ENCODE data around the gene PSTPIP2.

DNA sequence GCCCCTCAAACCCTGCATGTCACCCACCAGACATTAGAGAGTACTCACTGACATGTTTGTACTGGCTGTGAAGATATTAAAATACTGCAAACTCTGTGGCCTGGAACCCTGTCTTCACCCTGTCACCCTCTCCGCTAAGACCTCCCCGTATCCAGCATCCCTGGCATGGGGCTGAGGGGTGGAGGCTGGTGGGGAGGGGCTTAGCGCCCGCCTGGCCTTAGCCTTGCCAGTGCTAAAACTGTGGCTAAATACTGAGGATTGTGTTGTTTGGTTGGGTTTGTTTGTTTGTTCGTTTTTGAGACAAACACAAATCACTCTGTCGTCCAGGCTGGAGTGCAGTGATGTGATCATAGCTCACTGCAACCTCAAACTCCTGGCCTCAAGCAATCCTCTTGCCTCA lies 1.8 kb downstream of the PSTPIP2 start:
- TF ChIP-seq, protein P1, sequence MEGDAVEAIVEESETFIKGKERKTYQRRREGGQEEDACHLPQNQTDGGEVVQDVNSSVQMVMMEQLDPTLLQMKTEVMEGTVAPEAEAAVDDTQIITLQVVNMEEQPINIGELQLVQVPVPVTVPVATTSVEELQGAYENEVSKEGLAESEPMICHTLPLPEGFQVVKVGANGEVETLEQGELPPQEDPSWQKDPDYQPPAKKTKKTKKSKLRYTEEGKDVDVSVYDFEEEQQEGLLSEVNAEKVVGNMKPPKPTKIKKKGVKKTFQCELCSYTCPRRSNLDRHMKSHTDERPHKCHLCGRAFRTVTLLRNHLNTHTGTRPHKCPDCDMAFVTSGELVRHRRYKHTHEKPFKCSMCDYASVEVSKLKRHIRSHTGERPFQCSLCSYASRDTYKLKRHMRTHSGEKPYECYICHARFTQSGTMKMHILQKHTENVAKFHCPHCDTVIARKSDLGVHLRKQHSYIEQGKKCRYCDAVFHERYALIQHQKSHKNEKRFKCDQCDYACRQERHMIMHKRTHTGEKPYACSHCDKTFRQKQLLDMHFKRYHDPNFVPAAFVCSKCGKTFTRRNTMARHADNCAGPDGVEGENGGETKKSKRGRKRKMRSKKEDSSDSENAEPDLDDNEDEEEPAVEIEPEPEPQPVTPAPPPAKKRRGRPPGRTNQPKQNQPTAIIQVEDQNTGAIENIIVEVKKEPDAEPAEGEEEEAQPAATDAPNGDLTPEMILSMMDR (IDR thresholded peaks at IDR 0.05), result no peak
- no peak for TF ChIP-seq EZH2 (IDR thresholded peaks at IDR 0.05; ENCODE audit: borderline replicate concordance, insufficient read depth, low read depth, low read length, poor library complexity, severe bottlenecking)

All from B cell (primary cell).